SK-N-MC (cell line): ENCODE measurements around the gene C11orf54.

Experiments used
- EZH2 ChIP-seq: fragments of 200-600 bp; sonication (generic); IDR thresholded peaks from one replicate; pipeline ENCODE4 v1.6.1; 2017; ENCODE audit warnings: antibody characterized with exemption
- POLR2AphosphoS5 ChIP-seq: IDR thresholded peaks from 2 replicates; pipeline ENCODE4 v1.6.1; 2012; ENCODE audit warnings: mild to moderate bottlenecking, low read depth, low read length, borderline replicate concordance

GRCh38 chr11:93761910-93762309 is 20.4 kb downstream of the C11orf54 start:
- TF ChIP-seq POLR2AphosphoS5 (no peak), EZH2 (no peak)
